Upper lobe of left lung (tissue), 6 donors: ENCODE measurements around the gene DHRS11. TPM values are rescaled to one million over a fixed set of nuclear protein-coding genes. Genes with fewer than 3 reads are reported as not detected.
A peak's percentile ranks its signal among the peaks of the same experiment; 100 is the strongest.

ENCODE experiments used
- ATAC-seq, 2 donors: fragments of 200-7000 bp; cut with Tn5 transposase; one replicate each; pipeline ENCODE4 v1.9.1; 2022; ENCODE audit warnings: mild to moderate bottlenecking in 2 of 2, moderate library complexity in 2 of 2; ENCODE audit not compliant: low FRiP score in 2 of 2
- DNase-seq, 2 donors: peaks; one replicate each; pipeline ENCODE4 v3.0.0-alpha.2; 2019 to 2020
- H3K27ac ChIP-seq, 4 donors: fragments of 200-600 bp; sonication (generic); one replicate each; pipeline ENCODE4 v1.5.1; 2016 to 2019
- H3K27me3 ChIP-seq, 4 donors: fragments of 200-600 bp; sonication (generic); one replicate each; pipeline ENCODE4 v1.5.1; 2017 to 2019
- H3K36me3 ChIP-seq, 4 donors: fragments of 200-600 bp; sonication (generic); one replicate each; pipeline ENCODE4 v1.5.1; 2016 to 2019
- H3K4me1 ChIP-seq, 4 donors: fragments of 200-600 bp; sonication (generic); one replicate each; pipeline ENCODE4 v1.5.1; 2018 to 2019
- H3K4me3 ChIP-seq, 4 donors: fragments of 200-600 bp; sonication (generic); one replicate each; pipeline ENCODE4 v1.5.1; 2017 to 2019; ENCODE audit warnings: mild to moderate bottlenecking in 2 of 4, moderate library complexity in 1 of 4
- H3K9me3 ChIP-seq, 4 donors: fragments of 200-600 bp; sonication (generic); one replicate each; pipeline ENCODE4 v1.5.1; 2018 to 2019
- EP300 ChIP-seq, 4 donors: sonication (generic); formaldehyde crosslinking; IDR thresholded peaks; one replicate each; pipeline ENCODE4 v1.5.1; 2017; ENCODE audit warnings: antibody characterized with exemption in 4 of 4, control low read depth in 2 of 4
- POLR2A ChIP-seq, 4 donors: fragments of 450-650 bp; IDR thresholded peaks; one replicate each; pipeline ENCODE4 v1.5.1; 2016 to 2017; ENCODE audit warnings: antibody characterized with exemption in 4 of 4, mild to moderate bottlenecking in 2 of 4
- POLR2AphosphoS5 ChIP-seq, 2 donors: sonication (generic); formaldehyde crosslinking; IDR thresholded peaks; one replicate each; pipeline ENCODE4 v1.5.1; 2017; ENCODE audit warnings: antibody characterized with exemption in 2 of 2
- WGBS, 2 donors: methylation state at CpG; one replicate each; pipeline ENCODE4 v1.1.5; 2017 to 2018; 5-methylcytosine and 5-hydroxymethylcytosine counted together
- total RNA-seq, 6 donors: library from RNA; depleted of rRNA in 4 of 6; stranded (reverse); fragments of >200 nt in 4 of 6; gene quantifications; one replicate each; pipeline versions ENCODE4 v1.1.0 to v1.2.1, GENCODE V29; 2016 to 2021
- TF ChIP-seq, protein P1 (sequence below), 6 experiments: fragments of 450-650 bp in 4 of 6; fragments of 200-600 bp in 2 of 6; sonication (generic) in 2 of 6; IDR thresholded peaks; one replicate each; pipeline ENCODE4 v1.5.1; 2016 to 2019; ENCODE audit warnings: antibody characterized with exemption in 6 of 6
- donor health status: DM: no; HTN: no; CAD: no; lungs with moderate emphysema.
- donor health status: DM: no; HTN: yes; CAD: no; lungs with severe emphysema.

Gene DHRS11, protein sequence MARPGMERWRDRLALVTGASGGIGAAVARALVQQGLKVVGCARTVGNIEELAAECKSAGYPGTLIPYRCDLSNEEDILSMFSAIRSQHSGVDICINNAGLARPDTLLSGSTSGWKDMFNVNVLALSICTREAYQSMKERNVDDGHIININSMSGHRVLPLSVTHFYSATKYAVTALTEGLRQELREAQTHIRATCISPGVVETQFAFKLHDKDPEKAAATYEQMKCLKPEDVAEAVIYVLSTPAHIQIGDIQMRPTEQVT
- total RNA-seq: 1 to 10 TPM; 3.6 to 7.5 (median 4.9) TPM

DNA sequence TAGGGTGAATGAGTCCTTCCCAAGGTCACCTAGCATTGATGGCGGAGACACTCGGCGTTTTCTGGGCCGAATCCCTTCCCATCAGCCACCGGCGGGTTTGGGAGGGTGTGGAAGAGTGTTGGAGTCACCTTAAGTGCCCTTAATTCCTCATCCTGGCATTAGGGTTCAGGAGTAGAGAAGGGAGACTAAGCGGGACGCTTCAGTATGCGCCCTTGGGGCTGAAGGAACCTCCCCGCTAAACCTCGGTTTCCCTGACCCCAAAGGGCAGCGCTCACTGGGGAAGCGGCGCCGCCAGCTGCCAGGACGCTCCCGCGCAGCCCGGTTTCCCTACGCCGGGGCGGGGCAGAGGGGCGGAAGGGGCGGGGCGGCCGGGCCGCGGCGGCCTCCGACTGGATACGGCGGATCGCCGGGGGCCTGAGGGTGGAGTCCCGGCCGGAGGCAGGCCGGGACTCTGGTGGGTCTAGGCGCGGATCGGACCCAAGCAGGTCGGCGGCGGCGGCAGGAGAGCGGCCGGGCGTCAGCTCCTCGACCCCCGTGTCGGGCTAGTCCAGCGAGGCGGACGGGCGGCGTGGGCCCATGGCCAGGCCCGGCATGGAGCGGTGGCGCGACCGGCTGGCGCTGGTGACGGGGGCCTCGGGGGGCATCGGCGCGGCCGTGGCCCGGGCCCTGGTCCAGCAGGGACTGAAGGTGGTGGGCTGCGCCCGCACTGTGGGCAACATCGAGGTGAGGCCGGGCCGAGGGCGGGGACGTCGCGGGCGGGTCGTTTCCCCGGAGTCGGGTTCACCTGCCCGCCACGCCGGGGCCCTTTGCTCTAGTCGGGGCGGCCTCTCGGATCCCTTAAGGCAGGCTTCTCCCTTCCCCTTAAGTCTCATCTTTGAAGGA is at the start of gene DHRS11:
DHRS11 (plus strand) TSS at position 446 of the 882 bp plus-strand sequence; CDS start at position 577, 131 bp downstream.
- 3 to 5% methylated on average over 28 to 37 of the region's 87 CpGs for WGBS, 2 donors

DNA sequence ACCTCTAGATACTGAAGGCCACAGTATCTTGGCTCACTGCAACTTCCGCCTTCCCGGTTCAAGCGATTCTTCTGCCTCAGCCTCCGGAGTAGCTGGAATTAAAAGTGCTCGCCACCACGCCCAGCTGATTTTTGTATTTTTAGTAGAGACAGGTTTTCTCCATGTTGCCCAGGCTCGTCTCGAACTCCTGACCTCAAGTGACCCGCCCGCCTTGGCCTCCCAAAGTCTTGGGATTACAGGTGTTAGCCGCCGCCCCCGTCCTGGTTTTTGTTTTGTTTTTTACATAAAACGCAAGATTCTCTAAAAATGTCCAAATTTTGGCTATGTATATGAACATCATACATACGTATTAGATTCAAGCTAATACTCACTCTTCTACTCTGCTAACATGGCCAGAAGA is 48.9 kb upstream of the DHRS11 start:
- H3K4me3 ChIP-seq: no peak overlapping the region
- ATAC-seq (no peak), DNase-seq (no peak)
- H3K36me3 ChIP-seq: peaks cover 0 to 12% (median 0%) of the 10 kb centered on the region in 4 donors
- WGBS, 2 donors: 90 to 98% methylated on average over 14 to 15 of the region's 15 CpGs
- H3K27me3 ChIP-seq: no peaks in the 10 kb centered on the region
- no peaks in the 10 kb centered on the region for H3K9me3 ChIP-seq
- no peak overlapping the region for H3K27ac ChIP-seq
- TF ChIP-seq POLR2A (IDR thresholded peaks at IDR 0.05) (no peak), EP300 (IDR thresholded peaks at IDR 0.05) (no peak), POLR2AphosphoS5 (IDR thresholded peaks at IDR 0.05) (no peak)
- TF ChIP-seq, protein P1, sequence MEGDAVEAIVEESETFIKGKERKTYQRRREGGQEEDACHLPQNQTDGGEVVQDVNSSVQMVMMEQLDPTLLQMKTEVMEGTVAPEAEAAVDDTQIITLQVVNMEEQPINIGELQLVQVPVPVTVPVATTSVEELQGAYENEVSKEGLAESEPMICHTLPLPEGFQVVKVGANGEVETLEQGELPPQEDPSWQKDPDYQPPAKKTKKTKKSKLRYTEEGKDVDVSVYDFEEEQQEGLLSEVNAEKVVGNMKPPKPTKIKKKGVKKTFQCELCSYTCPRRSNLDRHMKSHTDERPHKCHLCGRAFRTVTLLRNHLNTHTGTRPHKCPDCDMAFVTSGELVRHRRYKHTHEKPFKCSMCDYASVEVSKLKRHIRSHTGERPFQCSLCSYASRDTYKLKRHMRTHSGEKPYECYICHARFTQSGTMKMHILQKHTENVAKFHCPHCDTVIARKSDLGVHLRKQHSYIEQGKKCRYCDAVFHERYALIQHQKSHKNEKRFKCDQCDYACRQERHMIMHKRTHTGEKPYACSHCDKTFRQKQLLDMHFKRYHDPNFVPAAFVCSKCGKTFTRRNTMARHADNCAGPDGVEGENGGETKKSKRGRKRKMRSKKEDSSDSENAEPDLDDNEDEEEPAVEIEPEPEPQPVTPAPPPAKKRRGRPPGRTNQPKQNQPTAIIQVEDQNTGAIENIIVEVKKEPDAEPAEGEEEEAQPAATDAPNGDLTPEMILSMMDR (IDR thresholded peaks at IDR 0.05): no peak
- peaks cover 24 to 31% (median 26%) of the 10 kb centered on the region in 4 donors for H3K4me1 ChIP-seq

More for the DNA sequence above, at the start of gene DHRS11:
- H3K36me3 ChIP-seq: peaks cover 12 to 36% (median 21%) of the 10 kb centered on the region in 4 donors
- peak within 1 kb of the TSS; percentile 36 to 75 (median 50) for H3K27ac ChIP-seq
- DNase-seq (peak; percentile 86 to 98), ATAC-seq (peak; percentile 91 to 97)
- H3K4me1 ChIP-seq: peaks cover 11 to 21% (median 14%) of the 10 kb centered on the region in 4 donors
- TF ChIP-seq, protein P1 (IDR thresholded peaks at IDR 0.05): no peak
- TF ChIP-seq POLR2A (IDR thresholded peaks at IDR 0.05) (peak in 2 of 4 donors; percentile 26 to 32), POLR2AphosphoS5 (IDR thresholded peaks at IDR 0.05) (peak in 1 of 2 donors; percentile 8)
- H3K9me3 ChIP-seq: no peaks in the 10 kb centered on the region
- peak within 1 kb of the TSS; percentile 77 to 93 (median 90) for H3K4me3 ChIP-seq
- no peaks in the 10 kb centered on the region for H3K27me3 ChIP-seq

DNA sequence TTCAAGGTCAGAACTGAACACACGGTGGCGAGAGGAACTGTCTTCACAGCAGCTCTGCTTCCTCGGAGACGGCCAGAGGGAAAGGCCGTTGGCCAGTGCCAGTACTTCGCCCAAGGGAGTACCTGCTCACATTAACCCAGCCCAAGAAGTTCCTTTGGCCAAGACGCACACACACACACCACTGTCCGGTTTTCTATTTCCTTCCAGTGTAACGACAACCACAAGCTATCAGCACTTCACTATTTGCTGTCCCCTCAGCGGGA is 47.7 kb upstream of the DHRS11 start:
- WGBS, 2 donors: 0 to 1% methylated on average over 9 to 10 of the region's 10 CpGs
- peak overlapping the region; percentile 99 to 100 (median 100) for H3K27ac ChIP-seq
- H3K9me3 ChIP-seq: no peaks in the 10 kb centered on the region
- peaks cover 35 to 44% (median 37%) of the 10 kb centered on the region in 4 donors for H3K4me1 ChIP-seq
- TF ChIP-seq, protein P1 (IDR thresholded peaks at IDR 0.05): peak in 1 of 6 experiments; percentile 0
- no peak for TF ChIP-seq POLR2A (IDR thresholded peaks at IDR 0.05)
- ATAC-seq (peak; percentile 7 to 20), DNase-seq (no peak)
- no peaks in the 10 kb centered on the region for H3K27me3 ChIP-seq
- peak overlapping the region; percentile 84 to 97 (median 94) for H3K4me3 ChIP-seq
- peaks cover 0 to 4% (median 0%) of the 10 kb centered on the region in 4 donors for H3K36me3 ChIP-seq

DNA sequence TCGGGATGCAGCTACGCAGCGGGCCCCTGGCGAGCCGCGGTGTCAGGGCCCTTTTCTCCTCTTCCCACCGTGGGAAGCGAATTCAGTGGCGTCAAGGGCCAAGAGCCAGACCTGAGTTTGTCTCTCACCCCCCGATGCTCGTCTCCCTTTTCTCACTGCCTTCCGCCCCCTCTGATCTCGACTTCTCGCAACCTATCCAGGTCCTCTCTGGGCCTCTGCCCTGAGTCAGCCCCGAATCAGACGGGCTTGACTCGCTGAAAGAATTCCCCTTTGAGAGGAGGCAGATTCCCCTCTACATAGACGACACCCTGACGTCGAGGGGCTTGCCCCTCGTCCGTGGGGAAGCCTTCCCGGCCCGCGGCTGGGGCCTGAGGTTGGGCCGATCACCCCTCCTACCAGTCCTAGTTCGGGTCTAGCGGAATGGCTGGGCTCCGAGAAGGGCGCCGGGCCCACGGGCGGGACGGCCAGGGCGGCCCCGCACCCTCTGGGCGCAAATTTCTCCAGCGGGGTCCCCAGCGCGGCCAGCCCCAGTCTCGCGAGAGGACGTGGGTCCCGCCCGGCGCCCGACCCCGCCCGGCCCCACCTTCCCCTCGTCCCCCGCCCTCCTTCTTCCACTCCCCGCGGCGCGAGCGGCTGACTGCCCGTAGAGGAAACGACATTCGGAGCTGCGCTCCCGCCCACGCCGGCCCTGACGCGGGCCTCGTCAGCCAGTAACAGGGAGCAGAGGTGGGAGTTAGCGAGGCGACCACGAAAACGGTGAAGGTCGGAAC is 47.2 kb upstream of the DHRS11 start, which contains the start of gene GGNBP2:
GGNBP2 (plus strand) TSS at position 613 of the 770 bp plus-strand sequence. CDS start 806 bp downstream, outside the sequence.
- ATAC-seq (peak; percentile 92 to 94), DNase-seq (peak; percentile 92 to 98)
- no peaks in the 10 kb centered on the region for H3K27me3 ChIP-seq
- TF ChIP-seq POLR2A (IDR thresholded peaks at IDR 0.05): peak; percentile 33 to 92 (median 66)
- TF ChIP-seq, protein P1 (IDR thresholded peaks at IDR 0.05): no peak
- TF ChIP-seq POLR2AphosphoS5 (IDR thresholded peaks at IDR 0.05): peak; percentile 96 to 97
- TF ChIP-seq EP300 (IDR thresholded peaks at IDR 0.05): peak in 1 of 4 donors; percentile 49
- H3K36me3 ChIP-seq: peaks cover 0 to 4% (median 0%) of the 10 kb centered on the region in 4 donors
- peak within 1 kb of the TSS; percentile 99 to 100 (median 100) for H3K27ac ChIP-seq
- H3K4me3 ChIP-seq: peak within 1 kb of the TSS; percentile 84 to 97 (median 94)
- 1% methylated on average over 24 to 41 of the region's 71 CpGs for WGBS, 2 donors
- H3K9me3 ChIP-seq: no peaks in the 10 kb centered on the region
- H3K4me1 ChIP-seq: peaks cover 40 to 47% (median 42%) of the 10 kb centered on the region in 4 donors
